T follicular helper cell (primary cell): Measurements from ENCODE around the gene NPAS2.

ENCODE experiments used
- DNase-seq: peaks from one replicate; pipeline ENCODE4 v3.0.0-alpha.2; 2020; ENCODE audit warnings: low read depth

The NPAS2 gene

GRCh38 chr2:100796499-100797100 is 23.3 kb upstream of the NPAS2 start:
- no peak for DNase-seq

DNA sequence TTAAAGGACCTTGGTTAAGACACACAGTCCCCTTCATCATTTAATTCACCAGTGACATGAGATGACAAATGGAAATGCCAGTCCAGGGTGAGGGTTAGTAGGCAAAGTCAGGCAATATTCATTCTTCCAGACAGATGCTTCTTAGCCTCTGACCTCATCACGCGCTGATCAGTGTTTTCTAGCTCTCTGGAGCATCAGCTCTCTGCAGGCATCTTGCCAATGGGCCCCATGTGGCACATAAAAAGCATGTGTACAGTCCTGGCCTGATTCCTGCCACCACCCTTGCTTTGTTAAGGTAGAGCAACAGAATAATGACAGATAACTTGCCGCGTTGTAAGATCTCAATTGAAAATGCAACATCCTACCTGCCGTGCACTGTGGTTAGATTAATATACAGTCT is 20.3 kb upstream of the NPAS2 start:
- no peak for DNase-seq

- DNase-seq = no peak
These were observed 19.0 kb upstream of the NPAS2 start for GRCh38 chr2:100800915-100801314.

DNA sequence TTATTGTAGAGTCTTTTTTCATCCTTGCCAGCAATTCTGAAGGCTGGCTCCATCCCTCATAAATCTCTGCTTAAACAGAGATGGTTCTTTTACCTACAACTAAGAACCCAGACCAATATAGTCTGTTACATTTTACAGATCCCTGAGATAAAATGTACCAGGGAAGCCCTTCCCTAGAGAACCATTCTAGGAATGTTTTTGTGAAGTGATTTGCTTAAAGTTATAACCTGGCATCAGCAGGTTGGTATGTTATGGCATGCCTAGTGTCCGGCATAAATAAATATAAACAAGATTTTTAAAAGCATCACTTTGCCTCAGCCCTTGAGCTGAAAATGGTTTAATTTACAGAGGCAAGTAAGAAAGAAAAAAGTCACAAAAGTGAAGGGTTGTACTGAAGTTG is 18.5 kb upstream of the NPAS2 start:
- DNase-seq = no peak

DNA sequence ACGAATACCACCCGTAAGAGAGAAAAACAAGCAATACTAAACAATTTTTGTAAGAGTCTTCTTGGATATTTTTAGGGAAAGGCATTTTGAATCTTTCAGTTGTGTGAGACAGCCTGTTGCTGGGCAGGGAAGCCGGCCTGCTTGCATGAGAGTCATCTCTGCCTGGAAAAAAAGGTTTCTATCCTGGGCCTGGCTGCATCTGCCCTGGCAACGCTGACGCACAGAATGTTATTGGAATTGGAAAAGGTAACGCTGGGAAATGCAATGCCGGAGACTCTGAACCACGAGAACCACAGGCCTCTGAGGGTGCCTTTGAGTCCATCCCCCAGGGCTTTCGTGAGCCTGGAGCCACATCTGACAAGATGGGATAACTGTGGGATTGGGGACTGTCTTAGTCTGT is 17.9 kb upstream of the NPAS2 start:
- DNase-seq = no peak

GRCh38 chr2:100803334-100803733 is 16.6 kb upstream of the NPAS2 start:
- no peak for DNase-seq

DNA sequence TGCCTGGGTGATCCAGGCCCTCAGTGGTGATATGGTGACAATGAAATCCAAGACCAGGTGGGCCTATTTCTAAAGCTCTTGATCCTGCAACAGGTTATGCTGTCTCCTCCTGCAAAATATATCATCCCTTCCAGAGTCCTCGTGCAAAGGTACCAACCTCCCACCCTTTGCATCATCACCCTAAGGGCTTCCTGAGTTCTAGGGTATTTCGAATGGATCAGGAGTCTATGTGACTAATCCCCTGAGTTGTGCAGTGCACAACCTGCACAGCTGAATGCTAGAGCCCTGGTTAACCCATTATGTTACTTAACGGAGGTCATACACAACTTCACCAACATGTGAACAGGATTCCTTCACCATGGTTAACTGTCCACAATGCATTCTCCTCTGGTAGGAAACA is 13.4 kb upstream of the NPAS2 start:
- DNase-seq = no peak

- DNase-seq = no peak
These were observed 12.2 kb upstream of the NPAS2 start for GRCh38 chr2:100807707-100808106.

- DNase-seq = no peak
These were observed 11.4 kb upstream of the NPAS2 start for GRCh38 chr2:100808582-100808981.

DNA sequence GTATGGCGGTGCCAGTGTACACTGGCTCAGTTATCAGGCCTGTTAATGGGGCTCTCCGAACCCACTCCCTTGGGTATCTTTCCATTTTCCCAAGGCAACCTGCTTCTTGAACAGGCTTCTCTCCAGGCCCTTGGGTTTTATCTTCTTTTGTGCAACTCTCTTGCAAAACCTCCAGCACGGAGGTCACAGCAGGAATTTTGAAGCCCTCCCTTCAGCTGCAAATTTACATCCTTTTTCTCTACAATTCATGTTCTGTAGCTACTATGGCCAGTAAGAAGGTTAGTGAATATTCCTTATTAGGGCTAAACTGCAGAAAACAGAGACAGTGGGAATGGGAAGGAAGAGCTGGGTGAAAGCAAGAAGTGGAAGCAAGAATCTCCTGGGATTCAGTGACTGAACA is 10.4 kb upstream of the NPAS2 start:
- DNase-seq = no peak

GRCh38 chr2:100810603-100811145 is 9.3 kb upstream of the NPAS2 start:
- no peak for DNase-seq

- DNase-seq = no peak
These were observed 7.8 kb upstream of the NPAS2 start for GRCh38 chr2:100812116-100812515.

DNA sequence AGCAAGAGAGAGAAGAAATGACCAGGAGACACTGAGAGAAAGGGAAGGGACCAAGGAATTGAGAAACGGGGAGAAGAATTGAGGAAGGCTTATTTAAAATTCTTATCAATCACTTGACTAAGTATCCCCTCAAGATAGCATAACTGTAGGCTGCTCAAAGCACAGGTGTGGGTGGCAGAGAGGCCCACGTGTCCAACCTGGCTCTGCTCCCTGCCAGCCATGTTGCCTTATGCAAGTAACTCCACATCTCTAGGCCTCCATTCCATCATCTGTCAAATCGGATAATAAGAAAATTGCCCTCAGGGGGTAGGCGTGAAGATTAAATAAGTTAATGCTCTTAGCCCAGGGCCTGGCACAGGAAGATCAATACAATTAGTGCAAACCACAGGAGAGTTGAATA is 7.4 kb upstream of the NPAS2 start:
- DNase-seq = no peak

GRCh38 chr2:100813527-100813926 is 6.4 kb upstream of the NPAS2 start:
- no peak for DNase-seq

- no peak for DNase-seq
These were observed 5.9 kb upstream of the NPAS2 start for GRCh38 chr2:100814043-100814442.

- DNase-seq = no peak
These were observed 5.5 kb upstream of the NPAS2 start for GRCh38 chr2:100814453-100814852.

- DNase-seq = no peak
These were observed 2.5 kb upstream of the NPAS2 start for GRCh38 chr2:100817388-100817985.

DNA sequence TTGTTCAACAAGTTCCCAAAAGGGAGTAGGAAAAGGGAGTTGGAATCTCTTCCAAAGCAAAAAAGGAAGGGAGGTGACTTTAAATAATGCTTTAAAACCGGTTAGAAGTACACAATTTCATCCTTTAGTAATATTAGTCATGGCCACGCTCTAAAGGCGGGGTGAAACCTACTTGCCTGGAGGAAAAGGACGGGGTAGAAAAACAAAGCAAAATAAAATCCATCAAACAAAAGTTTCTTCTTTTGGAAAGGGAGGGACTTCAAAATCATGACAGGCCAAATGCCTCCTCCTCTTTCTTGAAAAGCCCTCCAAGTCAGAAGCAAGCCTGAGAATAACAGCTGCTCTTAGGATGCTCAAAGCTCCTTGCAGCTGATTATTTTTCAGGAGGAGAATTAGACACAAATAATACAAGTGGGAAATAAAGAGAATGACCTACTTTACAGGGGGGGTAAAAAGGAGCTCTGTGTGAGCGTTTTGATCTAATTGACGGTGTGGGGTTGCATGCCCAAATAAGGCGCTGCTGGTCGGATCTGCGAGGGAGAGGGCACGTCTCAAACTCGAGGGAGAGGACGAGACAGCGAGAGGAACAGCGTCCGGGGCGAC is 1.8 kb upstream of the NPAS2 start:
- DNase-seq = no peak

DNA sequence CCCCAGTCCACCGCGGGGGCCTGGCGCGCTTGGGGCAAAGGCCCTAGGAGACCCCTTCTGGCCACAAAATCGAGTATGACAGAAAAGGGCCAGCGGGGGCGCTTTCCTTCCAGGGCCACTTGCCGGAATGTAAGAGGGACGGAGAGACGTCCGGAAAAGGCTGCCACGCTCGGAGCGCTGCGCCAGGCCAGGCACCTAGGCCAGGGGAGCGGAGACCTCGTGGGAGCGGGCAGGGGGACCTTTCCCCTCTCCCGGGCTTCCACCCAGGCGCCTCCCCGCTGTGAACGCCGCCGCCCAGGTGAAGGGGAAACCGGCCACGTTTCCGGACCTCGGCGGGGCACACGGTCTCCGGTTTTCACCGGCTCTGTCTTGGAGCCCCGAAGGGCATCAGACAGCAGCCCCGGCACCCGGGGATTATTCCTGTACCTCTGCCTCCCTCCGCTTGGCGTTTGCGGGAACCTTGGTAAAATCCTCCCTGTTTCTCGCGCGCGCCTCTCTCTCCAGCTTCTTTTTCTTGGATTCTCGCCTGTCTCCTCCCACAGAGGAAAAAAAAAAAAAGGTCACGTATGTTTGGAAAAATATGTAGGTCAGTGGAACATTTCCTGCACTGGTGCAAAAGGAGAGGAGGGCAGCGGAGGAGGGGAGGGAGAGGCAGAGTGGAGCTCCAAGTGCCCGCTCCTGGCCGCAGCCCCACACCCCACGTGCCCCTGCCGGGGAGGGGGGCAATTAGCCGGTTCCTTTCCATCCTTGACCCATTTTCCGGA is 1.2 kb upstream of the NPAS2 start:
- no peak for DNase-seq

DNA sequence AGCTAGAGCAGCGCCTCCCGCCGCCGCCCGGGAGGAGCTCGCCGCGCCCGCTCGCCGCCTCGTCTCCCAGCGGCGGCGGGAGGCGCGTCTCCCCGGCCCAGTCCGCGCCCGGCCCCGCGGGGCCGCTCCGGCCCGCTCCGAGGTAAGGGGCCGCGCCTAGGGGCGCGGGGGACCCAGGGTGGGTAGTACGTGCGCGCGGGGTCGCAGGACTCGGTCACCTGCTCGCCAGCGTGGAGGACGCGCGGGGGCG is 259 bp downstream of the NPAS2 start:
- no peak for DNase-seq

DNA sequence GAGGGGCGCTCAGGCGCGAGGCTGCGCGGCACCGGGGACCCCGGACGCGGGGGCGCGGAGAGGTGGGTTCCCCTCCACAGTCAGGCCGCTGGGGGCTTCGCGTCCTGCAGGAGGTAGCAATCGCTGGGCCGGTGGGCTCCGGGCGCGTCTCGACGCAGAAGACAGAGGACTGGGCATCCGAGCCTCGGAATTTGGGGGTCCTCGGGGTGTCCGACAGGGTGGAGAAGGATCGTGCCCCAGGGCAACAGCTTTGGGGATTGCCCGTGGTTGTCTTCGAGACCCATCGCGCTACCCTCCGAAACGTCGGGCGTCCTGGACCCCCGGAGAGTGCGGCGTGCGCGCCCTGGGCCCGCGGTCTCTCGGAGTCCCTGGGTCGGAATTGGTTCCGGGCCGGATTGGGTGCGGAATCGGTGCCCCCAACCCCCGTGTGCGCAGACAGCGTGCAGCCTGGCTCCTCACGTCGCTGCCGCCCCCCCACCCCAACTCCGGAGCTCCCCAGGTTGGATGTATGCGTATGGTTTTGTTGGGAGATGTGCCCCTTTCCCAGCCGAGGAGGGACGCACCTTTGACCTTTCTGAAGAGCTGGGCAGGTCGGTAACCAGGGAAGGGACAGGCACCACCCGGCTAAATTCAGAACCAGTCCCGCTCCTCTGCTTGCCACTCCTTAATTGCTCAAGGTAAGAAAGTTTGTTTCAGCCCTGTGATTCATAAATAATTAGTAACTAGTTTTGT is 750 bp downstream of the NPAS2 start:
- DNase-seq = no peak

GRCh38 chr2:100821255-100821910 is 1.4 kb downstream of the NPAS2 start:
- no peak for DNase-seq
